C4-2B (cell line): ENCODE measurements around the gene CHCHD4.

Experiments
- H3K27ac ChIP-seq: fragments of 450-650 bp; 2 replicates; pipeline ENCODE4 v1.5.1; 2017
- CTCF ChIP-seq: fragments of 450-650 bp; conservative IDR thresholded peaks from 2 replicates; pipeline ENCODE4 v1.5.1; 2017; ENCODE audit warnings: mild to moderate bottlenecking
- ZFX ChIP-seq: fragments of 450-650 bp; IDR thresholded peaks from 2 replicates; pipeline ENCODE4 v1.6.1; 2017

CHCHD4 gene

GRCh38 chr3:14161282-14161681 lies 36.6 kb upstream of the CHCHD4 start:
- no peak for TF ChIP-seq CTCF
- no peak for TF ChIP-seq ZFX
- H3K27ac ChIP-seq: no peak overlapping the region

GRCh38 chr3:14159426-14159825 lies 34.8 kb upstream of the CHCHD4 start:
- no peak overlapping the region for H3K27ac ChIP-seq
- TF ChIP-seq CTCF (no peak), ZFX (no peak)

- H3K27ac ChIP-seq: no peak overlapping the region
Measured at GRCh38 chr3:14158370-14158769, 33.7 kb upstream of the CHCHD4 start.

GRCh38 chr3:14157951-14158350 lies 33.3 kb upstream of the CHCHD4 start:
- H3K27ac ChIP-seq: no peak overlapping the region
- TF ChIP-seq CTCF (no peak), ZFX (no peak)

More at GRCh38 chr3:14158370-14158769, 33.7 kb upstream of the CHCHD4 start:
- TF ChIP-seq CTCF (no peak), ZFX (no peak)

GRCh38 chr3:14156843-14157561 lies 32.3 kb upstream of the CHCHD4 start:
- no peak overlapping the region for H3K27ac ChIP-seq
- TF ChIP-seq CTCF (no peak), ZFX (no peak)

GRCh38 chr3:14156201-14156600 lies 31.5 kb upstream of the CHCHD4 start:
- no peak overlapping the region for H3K27ac ChIP-seq
- TF ChIP-seq ZFX (no peak), CTCF (no peak)

- TF ChIP-seq ZFX (no peak), CTCF (no peak)
- H3K27ac ChIP-seq: no peak overlapping the region
Measured at GRCh38 chr3:14154895-14155440, 30.3 kb upstream of the CHCHD4 start.
